Measurements from ENCODE around the gene MTHFD1.

MTHFD1 gene

DNA sequence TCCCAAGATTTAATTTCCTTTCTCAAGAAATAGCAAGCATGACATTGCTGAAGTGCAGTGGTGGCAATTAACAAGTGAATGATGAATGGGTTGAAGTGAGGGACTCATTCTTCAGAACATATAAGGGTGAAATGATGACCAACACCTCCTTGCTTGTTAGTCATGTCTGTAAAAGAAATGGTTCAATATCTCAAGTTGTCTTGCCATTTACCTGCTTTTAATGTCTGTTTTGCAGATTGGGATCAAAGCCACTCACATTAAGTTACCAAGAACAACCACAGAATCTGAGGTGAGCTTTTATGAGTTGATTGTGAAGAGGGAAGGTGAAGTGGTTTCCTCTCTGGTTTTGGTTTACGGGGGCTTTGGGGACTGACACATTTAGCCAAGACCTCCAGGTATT lies 24.1 kb downstream of the MTHFD1 start:
- DNase-seq (ENCODE audit: extremely low spot score) = no peak
- CTCF ChIA-PET = interaction anchor here (1.6 to 16.2 kb wide), 2 partner anchors 10 to 21 kb away, joined by 3 to 205 read pairs; no protein-coding TSS in a partner anchor
- TF ChIP-seq, protein P1, sequence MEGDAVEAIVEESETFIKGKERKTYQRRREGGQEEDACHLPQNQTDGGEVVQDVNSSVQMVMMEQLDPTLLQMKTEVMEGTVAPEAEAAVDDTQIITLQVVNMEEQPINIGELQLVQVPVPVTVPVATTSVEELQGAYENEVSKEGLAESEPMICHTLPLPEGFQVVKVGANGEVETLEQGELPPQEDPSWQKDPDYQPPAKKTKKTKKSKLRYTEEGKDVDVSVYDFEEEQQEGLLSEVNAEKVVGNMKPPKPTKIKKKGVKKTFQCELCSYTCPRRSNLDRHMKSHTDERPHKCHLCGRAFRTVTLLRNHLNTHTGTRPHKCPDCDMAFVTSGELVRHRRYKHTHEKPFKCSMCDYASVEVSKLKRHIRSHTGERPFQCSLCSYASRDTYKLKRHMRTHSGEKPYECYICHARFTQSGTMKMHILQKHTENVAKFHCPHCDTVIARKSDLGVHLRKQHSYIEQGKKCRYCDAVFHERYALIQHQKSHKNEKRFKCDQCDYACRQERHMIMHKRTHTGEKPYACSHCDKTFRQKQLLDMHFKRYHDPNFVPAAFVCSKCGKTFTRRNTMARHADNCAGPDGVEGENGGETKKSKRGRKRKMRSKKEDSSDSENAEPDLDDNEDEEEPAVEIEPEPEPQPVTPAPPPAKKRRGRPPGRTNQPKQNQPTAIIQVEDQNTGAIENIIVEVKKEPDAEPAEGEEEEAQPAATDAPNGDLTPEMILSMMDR (IDR thresholded peaks at IDR 0.05; ENCODE audit: control extremely low read depth, extremely low read depth, low read depth, missing control alignments) = no peak
- POLR2A ChIA-PET = no interaction called here

DNA sequence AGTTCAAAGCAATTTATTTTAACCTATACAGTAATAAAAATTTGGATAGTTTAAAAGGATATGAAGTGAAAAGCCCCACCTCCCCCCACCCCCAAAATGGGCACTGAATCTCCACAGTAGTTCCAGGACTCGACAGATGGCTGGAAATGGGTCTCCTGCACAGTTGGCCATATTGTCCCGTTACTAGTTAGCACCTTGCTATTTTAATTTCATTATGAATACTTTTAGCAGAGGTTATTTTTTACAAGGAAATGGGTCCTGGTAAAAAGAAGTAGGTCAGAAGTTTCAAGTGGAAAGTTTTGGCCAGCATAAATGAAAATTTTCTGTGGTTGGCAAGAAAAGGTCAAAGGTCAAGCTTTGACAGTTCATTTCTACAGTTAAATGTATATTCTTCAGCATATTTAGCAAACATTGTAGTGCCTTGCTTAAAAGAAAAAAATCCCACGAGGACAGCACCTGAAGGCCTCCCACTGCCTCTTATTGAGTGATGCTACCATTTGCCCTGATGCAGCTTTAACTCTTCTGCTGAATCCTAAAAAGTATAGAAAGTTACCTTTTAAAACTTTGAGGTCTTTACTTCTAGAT lies 28.3 kb downstream of the MTHFD1 start:
- TF ChIP-seq, protein P1 (IDR thresholded peaks at IDR 0.05; ENCODE audit: control extremely low read depth, extremely low read depth, low read depth, missing control alignments) = no peak
- CTCF ChIA-PET = interaction anchor here (16.2 kb wide), 1 partner anchor 17 kb away, joined by 205 read pairs; no protein-coding TSS in a partner anchor
- POLR2A ChIA-PET = no interaction called here
- no peak for DNase-seq (ENCODE audit: extremely low spot score)

DNA sequence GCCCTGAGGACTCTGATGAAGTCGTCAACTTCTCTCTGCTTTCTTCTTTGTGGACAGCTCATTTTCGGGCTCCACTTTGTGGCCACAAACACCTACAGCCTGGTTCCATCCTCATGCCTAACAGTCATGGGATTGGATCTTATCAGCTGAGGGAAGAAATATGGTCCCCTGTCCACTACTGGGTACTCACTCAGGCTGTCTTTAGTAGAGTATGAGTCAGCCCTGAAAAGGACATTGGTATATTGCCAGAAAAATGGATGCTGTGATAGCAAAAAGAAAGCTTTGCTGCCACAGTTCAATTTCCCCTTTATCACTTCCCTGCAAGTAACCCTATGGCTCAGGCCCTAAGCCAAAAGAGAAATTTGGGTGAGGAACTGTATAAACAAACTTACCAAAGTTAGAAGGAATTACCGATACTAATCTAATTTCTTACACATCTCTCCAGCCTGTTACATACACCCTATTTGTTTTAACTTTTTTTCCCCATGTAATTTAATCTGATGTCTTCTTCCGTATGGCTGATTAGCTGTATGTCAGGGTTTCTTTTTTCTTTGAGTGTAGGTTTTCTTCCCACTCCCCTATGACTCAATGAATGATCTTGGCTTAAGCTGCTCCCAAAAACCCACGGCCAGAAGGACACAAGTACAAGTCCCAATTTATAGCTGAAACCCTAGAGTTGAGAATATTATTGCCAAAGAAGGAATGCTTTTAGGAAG lies 29.1 kb downstream of the MTHFD1 start:
- CTCF ChIA-PET = interaction anchor here (0.9 to 16.2 kb wide), 2 partner anchors 16 kb away, joined by 3 to 205 read pairs; no protein-coding TSS in a partner anchor
- no peak for DNase-seq (ENCODE audit: extremely low spot score)
- POLR2A ChIA-PET = no interaction called here
- TF ChIP-seq, protein P1 (IDR thresholded peaks at IDR 0.05; ENCODE audit: control extremely low read depth, extremely low read depth, low read depth, missing control alignments) = no peak

DNA sequence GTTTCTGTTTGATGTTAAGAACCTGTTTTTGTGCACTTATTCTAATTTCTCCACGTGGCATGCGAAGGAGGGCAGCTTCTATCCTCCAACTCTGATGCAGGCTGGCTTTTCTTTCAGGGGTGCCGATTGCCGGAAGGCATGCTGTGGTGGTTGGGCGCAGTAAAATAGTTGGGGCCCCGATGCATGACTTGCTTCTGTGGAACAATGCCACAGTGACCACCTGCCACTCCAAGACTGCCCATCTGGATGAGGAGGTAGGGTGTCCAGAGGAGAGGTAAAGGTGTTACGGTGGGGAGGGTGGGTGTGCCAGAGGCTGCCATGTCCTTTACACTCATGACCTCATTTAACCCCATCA lies 29.6 kb downstream of the MTHFD1 start:
- ChIA-PET POLR2A (no interaction called here), CTCF (interaction anchor here (0.9 to 16.2 kb wide), 2 partner anchors 15 to 16 kb away, joined by 3 to 205 read pairs; no protein-coding TSS in a partner anchor)
- TF ChIP-seq, protein P1 (IDR thresholded peaks at IDR 0.05; ENCODE audit: control extremely low read depth, extremely low read depth, low read depth, missing control alignments) = no peak
- no peak for DNase-seq (ENCODE audit: extremely low spot score)

DNA sequence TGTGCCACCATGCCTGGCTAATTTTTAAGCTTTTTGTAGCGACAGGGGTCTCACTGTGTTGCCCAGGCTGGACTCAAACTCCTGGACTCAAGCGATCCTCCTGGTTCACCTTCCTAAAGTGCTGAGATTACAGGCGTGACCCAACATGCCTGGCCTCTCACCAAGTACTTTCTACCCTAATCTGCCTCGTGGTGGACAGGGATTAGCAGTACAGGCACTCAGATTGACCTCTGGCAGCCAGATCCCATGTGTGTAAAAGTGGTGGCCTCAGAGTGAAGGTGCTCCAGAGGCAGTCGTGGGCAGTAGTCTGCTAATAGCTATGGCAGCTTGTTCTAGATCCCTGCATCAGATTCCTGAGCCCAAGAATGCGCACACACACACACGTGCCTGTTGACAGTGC lies 30.9 kb downstream of the MTHFD1 start:
- POLR2A ChIA-PET = no interaction called here
- DNase-seq (ENCODE audit: extremely low spot score) = no peak
- TF ChIP-seq, protein P1 (IDR thresholded peaks at IDR 0.05; ENCODE audit: control extremely low read depth, extremely low read depth, low read depth, missing control alignments) = no peak
- CTCF ChIA-PET = interaction anchor here (1.2 to 16.2 kb wide), 2 partner anchors 14 to 40 kb away, joined by 3 to 205 read pairs; no protein-coding TSS in a partner anchor

DNA sequence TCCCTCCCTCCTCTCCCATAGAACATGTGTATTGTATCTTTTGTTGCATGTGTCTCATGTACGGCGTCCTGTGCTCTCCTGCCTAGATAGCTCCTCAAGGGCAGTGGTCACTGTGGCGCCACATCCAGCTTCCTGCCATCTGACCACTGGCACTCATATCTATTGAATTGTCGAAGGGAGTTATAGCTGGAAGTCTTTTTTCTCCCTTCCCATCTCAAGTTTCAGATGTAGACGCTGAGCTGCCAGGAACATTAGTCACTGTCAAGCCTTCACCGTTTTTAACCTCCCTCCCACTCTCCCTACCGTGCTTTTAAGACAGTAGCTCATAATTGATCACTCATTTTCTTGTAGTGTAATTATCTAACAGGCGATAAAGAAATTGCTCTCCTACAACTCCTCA lies 33.0 kb downstream of the MTHFD1 start:
- ChIA-PET CTCF (interaction anchor here (1.3 to 16.2 kb wide), 3 partner anchors 9 to 28 kb away, joined by 3 to 205 read pairs (median 4); no protein-coding TSS in a partner anchor), POLR2A (no interaction called here)
- TF ChIP-seq, protein P1 (IDR thresholded peaks at IDR 0.05; ENCODE audit: control extremely low read depth, extremely low read depth, low read depth, missing control alignments) = no peak
- DNase-seq (ENCODE audit: extremely low spot score) = no peak
